C1 segment of cervical spinal cord (tissue), 14 donors: ENCODE results near the gene ZNF205.
A peak's percentile ranks its signal among the peaks of the same experiment; 100 is the strongest.
"Not testable (repeated sequence)": the region's sequence is repeated elsewhere in the genome, so short reads cannot be mapped to it uniquely, and the experiment has no call there.

Source experiments
- DNase-seq, 14 donors: peaks; one replicate each; lab custom pipeline; 2025; lab: John Stamatoyannopoulos, UW

ZNF205 gene

DNA sequence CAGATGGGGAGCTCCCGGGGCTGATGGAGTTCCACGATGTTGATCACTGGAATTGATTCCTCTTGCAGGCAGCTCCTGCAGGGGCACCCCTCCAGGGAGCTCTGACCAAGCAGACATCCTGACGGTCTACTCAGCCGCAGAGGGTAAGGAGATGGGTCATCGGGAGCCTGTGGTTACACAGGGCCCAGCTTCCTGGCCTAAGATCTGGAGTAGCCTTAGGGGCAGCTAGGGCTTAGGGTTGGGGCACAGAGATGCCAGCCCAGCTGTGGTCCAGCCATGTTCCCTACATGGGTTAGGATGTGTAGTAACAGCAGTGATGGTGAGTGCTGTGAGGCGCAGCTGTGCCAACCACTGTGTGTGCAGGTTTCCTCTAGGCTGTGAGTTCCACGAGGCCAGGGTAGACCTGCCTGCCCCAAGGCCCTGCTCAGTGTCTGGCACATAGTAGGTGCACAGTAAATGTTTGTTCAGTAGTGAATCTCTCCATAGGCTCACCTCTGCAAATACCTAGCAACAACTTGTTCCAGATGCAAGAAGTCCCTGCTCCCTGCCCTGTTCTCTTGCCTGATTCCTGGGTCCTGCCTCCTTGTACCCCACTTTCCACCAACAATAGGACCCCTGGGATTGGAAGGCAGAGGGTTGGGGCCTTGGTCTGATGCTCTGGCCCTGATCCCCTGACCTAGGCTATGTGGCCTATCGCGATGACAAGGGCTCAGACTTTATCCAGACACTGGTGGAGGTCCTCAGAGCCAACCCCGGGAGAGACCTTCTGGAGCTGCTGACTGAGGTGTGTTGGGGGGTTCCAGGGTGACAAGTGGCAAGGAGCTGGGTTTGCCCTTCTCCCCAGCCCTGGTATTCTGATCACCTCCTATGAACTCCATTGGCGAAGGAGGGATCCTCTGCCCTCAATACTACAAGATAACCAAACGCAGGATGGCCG lies 36.1 kb downstream of the ZNF205 start:
- no peak for DNase-seq

DNA sequence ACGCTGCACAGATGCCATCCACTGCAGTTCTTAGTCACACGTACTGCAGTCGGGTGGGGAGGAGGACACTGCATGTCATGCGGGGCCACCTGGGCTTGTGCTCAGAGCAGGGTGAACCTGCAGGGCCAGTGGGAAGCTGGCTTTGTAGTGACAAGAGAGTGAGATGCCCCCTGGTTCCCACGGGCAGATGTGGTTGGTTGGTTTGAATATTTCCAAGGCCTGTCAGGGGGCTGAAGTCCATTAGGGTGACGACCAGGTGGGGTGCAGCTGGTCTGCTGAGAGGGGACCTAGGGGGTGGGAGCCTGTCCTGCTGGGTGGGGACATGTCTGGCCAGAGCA lies 36.8 kb downstream of the ZNF205 start:
- DNase-seq, result peak in 1 of 14 donors; percentile 39

DNA sequence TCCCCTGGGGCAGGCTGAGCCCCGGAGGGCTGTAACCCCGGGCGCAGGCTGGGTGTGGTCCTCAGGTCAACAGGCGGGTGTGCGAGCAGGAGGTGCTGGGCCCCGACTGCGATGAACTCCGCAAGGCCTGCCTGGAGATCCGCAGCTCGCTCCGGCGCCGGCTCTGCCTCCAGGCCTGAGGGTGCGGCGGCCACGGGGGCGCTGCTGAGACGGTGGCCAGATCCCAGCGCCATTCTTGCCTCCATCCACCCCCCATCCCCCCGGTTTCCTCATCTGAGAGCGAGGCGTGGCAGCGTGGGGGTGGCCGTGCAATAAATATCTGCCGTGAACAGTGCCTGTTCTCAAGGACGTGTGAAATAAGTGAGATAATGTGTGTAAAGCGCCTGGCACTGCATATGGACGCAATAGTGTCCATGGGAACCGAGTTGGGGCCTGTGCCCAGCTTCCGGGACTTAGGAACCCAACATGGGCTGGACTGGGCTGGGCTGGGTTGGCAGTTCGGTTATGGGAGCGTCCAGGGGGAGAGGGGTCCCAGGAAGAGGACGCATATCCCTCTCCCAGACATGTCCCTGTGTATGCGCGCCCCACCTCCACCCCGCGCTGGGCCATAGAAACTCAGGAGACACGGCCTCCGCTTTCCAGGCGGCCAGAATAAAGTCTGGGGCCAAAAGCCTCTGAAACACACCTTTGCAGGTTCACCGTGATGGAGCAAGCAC lies 37.4 kb downstream of the ZNF205 start:
- peak in 9 of 14 donors; percentile 11 to 65 (median 59) for DNase-seq

DNA sequence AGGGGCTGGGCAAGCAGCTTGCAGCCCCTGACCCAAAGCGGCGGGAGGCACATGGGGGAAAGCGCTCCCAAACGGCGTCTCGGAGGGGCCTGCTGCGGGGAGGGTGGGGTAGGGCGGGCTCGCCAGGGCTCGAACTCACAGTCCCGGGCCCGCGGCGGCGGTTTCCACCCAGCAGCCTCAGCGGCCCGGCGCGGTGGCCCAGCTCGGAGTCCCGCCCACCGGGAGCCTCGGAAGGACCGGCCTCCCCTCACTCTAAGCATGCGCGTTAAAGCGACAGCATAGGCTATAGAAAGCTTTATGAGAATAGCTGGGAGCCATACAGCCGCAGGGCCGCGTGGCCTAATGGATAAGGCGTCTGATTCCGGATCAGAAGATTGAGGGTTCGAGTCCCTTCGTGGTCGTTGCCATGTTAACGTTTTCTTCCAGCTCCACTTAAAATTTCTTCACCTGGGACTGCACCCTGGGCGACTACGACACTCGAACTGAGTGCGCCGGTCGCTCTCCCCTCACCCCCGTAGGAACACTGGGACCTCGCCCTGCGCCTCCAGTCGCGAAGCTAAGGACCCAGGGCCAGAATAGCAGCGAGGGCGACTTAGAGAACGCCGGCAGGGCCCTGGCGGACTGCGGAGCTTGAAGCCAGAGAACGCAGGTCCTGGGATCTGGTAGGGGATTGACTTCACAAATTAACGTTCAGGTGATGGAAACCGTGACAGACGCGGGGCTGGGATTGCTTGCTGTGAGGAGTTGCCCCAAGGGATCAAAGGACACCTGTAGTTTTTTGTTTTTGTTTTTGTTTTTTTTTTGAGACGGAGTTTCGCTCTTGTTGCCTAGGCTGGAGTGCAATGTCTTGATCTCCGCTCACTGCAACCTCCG lies 38.2 kb downstream of the ZNF205 start:
- DNase-seq, result peak; percentile 47 to 92 (median 86)

DNA sequence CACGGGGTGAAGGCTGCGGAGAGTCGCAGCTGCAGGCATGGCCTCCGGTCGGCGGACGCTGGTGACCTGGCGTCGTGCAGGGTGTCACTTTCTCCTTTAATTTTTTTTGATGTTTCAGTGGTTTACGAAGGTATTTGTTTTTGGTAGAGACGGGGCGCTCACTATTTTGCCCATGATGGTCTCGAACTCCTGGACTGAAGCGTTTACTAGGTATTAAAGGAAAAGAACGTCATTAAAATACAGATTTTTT lies 39.6 kb downstream of the ZNF205 start:
- no peak for DNase-seq

DNA sequence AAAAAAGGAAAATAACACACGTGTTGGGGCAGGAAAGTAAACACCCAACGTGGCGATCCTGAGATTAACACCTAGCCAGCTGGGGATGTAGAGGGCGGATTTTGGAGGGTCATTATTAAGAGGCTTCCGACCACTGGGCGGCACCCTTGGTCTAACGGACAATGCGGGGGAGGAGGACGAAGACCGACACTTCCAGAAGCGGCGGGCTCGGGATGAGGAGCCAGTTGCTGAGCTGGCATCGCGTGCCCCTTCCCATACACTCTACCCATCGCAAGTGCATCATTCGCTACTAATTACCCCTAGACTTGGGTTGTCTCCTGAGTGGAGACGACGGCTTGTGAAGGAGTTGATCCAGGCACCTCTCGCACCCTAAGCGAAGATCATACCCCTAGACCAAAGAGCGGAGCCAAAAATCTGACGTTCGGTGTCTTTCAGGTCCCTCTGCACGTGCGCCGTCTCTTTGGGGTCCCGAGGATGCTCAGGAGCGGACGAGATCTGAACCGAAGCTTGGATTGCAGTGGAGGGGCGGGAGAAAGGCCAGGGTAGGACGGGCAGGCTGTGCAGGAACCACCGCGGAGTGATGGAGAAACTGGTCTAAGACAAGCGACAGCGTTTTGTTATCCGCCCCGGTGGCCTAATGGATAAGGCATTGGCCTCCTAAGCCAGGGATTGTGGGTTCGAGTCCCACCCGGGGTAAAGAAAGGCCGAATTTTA lies 40.0 kb downstream of the ZNF205 start:
- peak; percentile 19 to 92 (median 70) for DNase-seq

DNA sequence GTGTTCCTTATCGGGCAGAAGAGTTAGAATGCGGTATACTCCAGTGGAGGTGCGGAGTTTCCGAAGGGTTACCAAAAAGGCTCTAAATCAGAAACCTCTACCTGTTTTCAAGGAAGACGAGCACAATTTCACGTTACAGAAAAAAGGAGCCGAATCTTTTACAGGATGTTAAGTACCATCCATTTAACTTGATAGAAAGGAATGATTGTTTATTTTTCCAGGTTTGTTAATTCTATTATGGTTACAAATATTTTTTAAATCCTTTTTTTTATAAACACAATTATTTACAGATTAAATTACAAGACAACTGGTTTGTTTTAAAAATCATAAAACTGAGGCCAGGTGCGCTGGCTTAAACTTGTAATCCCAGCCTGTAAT lies 40.6 kb downstream of the ZNF205 start:
- no peak for DNase-seq

DNA sequence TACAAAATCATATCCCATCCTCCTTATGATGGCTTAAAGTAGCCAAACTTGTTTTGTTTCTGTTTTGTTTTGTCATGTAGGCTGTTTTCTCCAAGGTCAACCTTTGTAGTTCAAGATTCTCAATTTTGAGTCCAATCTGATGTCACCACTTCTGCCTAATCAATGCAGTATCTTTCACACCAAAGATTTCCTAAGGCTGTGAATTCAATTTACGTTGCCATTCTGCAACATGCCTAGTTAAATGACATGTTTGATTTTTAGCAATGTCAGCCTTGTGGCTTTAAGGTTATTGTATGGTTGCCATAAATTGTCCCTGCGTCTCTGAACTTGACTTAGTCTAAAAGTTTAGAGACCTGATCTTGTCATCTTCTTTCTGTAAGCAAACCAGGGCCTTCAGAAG lies 42.8 kb downstream of the ZNF205 start:
- no peak for DNase-seq

DNA sequence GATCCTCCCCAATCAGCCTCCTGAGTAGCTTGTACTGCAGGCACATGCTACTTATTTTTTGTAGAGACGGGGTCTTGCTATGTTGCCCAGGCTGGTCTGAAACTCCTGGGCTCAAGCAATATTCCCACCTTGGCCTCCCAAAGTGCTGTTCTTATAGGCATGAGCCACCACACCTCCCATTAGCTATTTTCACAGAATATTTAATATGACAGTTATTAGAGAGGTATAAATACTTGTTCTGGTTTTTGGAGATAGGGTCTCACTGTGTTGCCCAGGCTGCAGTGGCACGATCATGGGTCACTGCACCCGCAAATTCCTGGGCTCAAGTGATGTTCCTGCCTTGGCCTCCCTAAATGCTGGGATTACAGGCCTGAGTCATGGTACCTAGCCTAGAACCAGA lies 43.6 kb downstream of the ZNF205 start:
- DNase-seq, result no peak

DNA sequence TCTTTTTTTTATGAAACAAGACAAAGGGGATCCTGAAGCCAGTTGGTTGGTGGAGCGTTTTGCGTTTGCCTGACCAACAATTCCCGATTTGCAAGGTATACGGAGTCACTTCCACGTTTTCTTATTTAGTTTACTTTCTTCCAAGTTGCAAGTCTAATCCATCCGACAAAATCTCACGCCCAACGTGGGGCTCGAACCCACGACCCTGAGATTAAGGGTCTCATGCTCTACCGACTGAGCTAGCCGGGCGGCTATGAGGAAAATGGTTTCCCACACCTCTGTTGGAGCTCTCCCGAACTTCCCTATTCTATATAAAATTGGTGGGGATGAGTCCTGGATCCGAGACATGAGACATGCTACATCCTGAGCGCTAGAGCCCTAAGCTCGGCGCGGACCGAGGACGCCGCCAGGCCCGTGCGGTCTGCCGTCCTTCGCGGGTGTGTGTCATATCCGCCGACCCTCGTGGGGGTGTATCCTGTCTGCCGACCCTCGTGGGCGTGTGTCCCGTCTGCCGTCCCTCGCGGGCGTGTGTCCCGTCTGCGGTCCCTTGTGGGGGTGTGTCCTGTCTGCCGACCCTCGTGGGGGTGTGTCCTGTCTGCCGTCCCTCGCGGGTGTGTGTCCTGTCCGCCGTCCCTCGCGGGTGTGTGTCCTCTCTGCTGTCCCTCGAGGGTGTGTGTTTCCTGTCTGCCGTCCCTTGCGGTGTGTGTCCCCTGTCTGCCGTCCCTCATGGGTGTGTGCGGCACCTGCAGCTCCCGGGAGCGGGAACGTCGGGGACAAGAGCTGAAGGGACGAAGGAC lies 45.0 kb downstream of the ZNF205 start:
- peak in 4 of 14 donors; percentile 1 to 22 (median 18) for DNase-seq

DNA sequence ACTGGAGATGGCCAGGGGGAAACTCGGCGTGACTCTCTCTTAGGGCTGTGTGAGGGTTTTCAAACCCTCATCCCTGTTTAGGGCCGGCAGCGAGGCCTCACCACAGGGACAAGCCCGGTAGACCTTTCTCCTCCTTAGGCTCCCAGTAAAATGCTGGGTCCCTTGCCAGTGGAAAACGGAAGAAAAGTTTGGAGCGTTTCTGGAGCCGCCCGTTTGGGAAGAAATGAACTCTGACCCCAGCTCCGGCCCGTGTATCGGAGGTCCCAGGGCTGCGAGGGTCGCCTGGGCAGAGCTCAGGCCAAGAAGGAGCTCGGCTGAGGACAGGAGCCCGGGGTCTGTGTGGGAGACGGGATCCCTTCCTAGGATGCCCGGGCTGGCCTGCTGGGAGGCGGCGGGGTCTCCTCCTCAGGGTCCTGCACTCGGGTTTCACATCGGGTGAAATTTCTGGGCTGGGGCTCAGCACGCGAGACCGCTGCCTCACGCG lies 45.7 kb downstream of the ZNF205 start:
- peak in 1 of 14 donors; percentile 32 for DNase-seq

DNA sequence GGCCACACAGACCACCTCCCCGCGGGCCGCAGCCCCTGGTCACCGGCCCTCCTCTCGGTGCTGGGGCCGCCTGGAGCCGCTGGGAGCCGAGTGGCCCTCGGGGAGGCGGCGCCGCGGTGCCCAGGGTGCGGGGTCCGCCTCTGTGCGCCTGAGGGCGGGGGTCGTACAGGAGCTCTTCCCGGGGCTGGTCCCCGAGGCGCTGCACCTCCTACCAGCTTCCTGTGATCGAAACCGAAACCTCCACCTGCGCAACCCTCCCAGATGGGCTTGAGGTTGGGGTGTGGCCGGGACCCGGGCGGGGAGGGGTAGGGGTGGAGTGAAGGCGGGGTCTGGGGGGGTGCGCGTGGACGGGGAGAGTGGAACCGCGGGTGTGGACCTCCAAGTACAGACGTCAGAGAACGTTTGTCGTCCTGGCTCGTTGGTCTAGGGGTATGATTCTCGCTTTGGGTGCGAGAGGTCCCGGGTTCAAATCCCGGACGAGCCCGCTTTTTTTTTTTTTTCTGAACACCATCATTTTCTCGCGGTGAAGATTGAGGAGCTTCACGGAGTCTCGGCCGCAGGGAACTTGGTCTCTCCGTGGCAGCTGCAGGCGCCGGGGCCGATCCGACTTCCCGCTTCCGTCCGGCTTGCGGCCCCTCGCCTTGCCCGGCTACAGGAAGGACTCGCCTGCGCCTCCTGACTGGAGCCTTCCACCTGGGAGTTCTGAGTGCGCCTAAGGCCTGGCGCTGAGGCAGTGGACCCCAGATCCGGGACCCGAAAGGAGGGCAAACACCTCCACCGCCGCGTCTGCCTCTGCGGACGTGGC lies 46.3 kb downstream of the ZNF205 start:
- DNase-seq, result peak in 8 of 14 donors; percentile 11 to 70 (median 36)

DNA sequence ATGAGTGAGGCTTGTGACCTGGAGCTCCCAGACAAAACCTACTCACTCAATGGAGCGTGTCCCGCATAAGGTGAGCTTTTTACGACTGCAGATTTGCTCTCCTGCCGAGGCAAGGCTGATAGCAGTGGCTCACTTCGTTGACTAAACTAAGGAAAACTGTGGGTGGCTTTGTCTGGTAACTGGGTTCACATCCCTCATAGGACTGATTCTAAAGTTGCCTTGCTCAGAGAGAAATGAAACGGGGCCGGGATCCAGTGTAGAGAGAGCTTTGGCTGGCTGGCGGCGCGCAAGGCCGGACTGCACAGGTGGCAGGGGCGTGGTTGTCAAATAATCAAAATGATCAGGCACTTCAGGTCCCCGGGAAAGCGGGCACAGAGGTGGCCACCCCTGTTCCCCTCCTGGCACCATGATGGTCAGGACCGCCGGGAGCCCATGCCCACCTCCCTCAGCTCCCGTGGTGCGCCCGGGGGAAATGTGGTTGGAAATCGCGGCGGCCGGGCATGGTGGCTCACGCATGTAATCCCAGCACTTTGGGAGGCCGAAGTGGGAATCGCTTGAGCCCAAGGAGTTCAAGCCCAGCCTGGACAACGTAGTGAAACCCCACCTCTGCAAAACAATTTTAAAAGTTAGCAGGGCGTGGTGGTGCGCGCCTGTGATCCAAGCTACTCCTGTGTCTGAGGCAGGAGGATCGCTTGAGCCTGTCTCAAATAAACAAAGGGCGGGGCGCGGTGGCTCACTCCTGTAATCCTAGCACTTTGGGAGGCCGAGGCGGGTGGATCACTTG lies 49.0 kb downstream of the ZNF205 start:
- no peak for DNase-seq

DNA sequence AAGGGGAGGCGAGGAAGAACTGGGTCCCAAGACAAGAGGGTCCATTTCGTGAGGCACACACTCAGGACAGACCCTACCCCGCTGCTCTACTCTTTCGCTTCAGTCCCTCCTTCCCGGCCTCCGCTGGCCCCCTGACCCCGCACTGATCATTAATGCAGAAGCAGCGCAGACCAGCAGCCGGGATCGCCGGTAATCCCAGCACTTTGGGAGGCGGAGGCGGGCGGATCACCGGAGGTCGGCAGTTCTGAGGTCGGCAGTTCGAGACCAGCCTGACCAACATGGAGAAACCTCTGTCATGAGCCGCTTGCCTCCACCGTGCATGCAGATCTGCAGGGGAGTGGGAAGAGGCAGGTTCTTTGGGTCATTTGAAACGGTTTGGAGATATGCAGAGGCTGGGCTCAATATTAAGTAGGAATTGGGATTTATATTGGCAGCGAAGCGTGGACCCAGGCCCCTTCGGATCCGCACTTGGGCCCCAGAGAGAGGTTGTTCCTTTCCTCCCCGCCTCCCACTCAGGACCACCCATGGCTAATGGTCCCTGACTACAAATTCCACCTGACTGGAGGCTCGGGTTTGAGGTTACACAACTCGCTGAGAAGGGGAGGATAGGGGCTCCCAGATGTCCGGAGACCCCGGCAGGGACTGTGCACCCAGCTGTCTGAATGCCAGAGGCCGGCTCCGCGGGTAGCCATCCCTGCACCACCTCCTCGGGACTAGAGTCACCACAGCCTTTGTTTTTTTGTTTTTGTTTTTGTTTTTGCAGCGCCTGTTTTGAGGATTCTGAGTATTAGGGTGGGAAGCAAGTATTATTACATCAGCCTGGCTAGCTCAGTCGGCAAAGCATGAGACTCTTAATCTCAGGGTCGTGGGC lies 52.0 kb downstream of the ZNF205 start:
- no peak for DNase-seq

DNA sequence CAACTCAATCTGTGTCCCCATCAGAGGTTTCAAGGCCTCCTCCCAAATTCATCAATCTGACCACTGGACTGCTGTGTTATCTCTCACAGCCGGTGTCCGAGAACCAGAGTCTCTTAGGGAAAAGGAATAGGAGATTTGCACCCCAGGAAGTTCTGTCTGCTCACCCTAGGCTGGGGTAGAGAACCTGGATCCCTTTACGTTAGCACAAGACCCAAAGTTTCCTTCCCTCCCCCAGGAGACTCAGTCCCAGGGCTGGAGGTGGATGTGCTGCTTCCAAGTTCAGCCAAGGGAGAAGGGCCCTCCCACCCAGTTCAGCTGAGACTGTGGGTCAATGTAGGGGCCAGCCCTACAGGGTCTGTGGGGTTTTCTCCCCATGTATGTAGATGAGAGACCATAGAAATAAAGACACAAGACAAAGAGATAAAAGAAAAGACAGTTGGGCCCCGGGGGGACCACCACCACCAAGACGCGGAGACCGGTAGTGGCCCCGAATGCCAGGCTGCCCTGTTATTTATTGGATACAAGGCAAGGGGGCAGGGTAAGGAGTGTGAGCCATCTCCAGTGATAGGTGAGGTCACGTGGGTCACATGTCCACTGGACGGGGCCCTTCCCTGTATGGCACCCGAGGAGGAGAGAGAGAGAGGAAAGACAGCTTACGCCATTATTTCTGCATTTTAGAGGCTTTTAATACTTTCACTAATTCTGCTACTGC lies 52.9 kb downstream of the ZNF205 start:
- DNase-seq, result no peak

DNA sequence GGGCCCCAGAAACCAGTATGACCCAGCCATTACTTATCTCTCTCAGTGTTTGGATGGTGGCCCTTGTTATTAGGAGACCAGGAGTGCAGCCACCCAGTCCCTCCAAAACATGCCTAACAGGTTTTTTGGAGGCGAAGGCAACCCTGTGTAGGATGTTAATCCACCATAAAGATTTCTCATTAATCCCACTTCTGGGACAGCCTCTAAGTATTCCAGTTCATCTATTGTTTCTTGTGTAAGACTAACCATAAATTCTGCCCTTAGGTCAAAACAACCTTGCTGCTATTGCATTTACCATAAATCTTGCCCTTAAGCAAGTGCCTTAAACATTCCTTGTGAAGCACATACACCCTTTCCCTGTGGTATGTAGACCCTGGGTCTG lies 54.1 kb downstream of the ZNF205 start:
- DNase-seq, result no peak

DNA sequence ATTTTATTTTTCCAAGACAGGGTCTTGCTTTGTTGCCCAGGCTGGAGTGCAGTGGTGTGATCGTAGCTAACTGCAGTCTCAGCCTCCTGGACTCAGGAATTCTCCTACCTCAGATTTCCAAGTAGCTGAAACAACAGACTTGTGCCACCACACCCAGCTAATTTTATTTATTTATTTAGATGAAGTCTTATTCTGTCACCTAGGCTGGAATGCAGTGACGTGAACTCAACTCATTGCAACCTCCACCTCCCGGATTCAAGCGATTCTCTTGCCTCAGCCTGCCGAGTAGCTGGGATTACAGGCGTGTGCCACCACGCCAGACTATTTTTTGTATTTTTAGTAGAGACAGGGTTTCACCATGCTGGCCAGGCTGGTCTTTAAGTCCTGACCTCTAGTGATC lies 56.3 kb downstream of the ZNF205 start:
- not testable (repeated sequence) for DNase-seq
